Kidney (tissue), 14 donors: ENCODE data around the gene TREML2. TPM values are rescaled to one million over a fixed set of nuclear protein-coding genes. Genes with fewer than 3 reads are reported as not detected.
A peak's percentile ranks its signal among the peaks of the same experiment; 100 is the strongest.

Experiments
- DNase-seq, 5 donors: peaks; one replicate each; pipeline ENCODE4 v3.0.0-alpha.2; 2013 to 2020
- FAIRE-seq: peaks from 2 replicates; lab custom pipeline; 2012; peaks lifted over from hg19 to GRCh38; lab: Jason Lieb, UNC
- H3K27ac ChIP-seq, 2 donors: one replicate each; pipeline ENCODE4 v1.7.0; 2013; ENCODE audit warnings: low read depth in 2 of 2, low read length in 2 of 2, inconsistent platforms in 1 of 2
- H3K27me3 ChIP-seq: one replicate; pipeline ENCODE4 v1.7.1; 2013; ENCODE audit warnings: low read length, inconsistent platforms; ENCODE audit not compliant: control insufficient read depth, insufficient read depth
- H3K36me3 ChIP-seq, 3 donors: one replicate each; pipeline versions ENCODE4 v1.7.0 to v1.7.1; 2013; ENCODE audit warnings: low read length in 3 of 3, control low read depth in 1 of 3, inconsistent platforms in 1 of 3; ENCODE audit not compliant: insufficient read depth in 3 of 3, control insufficient read depth in 2 of 3
- H3K4me1 ChIP-seq, 3 donors: one replicate each; pipeline versions ENCODE4 v1.7.0 to v1.7.1; 2013; ENCODE audit warnings: low read length in 3 of 3, inconsistent platforms in 1 of 3, low read depth in 1 of 3; ENCODE audit not compliant: control insufficient read depth in 2 of 3, insufficient read depth in 2 of 3
- H3K4me3 ChIP-seq, 3 donors: one replicate each; pipeline versions ENCODE4 v1.7.0 to v1.8.1; 2013; ENCODE audit warnings: low read length in 3 of 3, control low read depth in 1 of 3, inconsistent platforms in 1 of 3
- H3K9ac ChIP-seq, 3 donors: one replicate each; pipeline versions ENCODE4 v1.7.0 to v1.7.1; 2013; ENCODE audit warnings: low read length in 3 of 3, control low read depth in 1 of 3, inconsistent platforms in 1 of 3
- H3K9me3 ChIP-seq, 3 donors: one replicate each; pipeline versions ENCODE4 v1.7.0 to v1.7.1; 2013; ENCODE audit warnings: low read length in 3 of 3, control low read depth in 1 of 3, inconsistent platforms in 1 of 3; ENCODE audit not compliant: control insufficient read depth in 2 of 3, insufficient read depth in 1 of 3
- intact Hi-C: fragments of 100-400 bp; cut with DNase I; formaldehyde crosslinking; loops from one replicate; pipeline ENCODE4 v1.11.1; 2022
- polyA plus RNA-seq: library from polyadenylated mRNA; stranded (reverse); fragments of 350-450 nt; fragmentation: Illumina TruSeq; extraction: RNeasy Lipid Tissue Mini Kit (QIAGEN cat#74804); gene quantifications from one replicate; pipeline ENCODE4 v1.2.3, GENCODE V29; 2014; ENCODE audit warnings: low read depth, low replicate concordance; ENCODE audit not compliant: insufficient read depth
- total RNA-seq: library from RNA; stranded (reverse); fragmentation: NEBNext Ultra II Directional; extraction: Animal tissue kit (Norgen Biotek cat#: 25700); gene quantifications from one replicate; pipeline ENCODE4 v1.2.1, GENCODE V29; 2021
- TF ChIP-seq, protein P1 (sequence below): IDR thresholded peaks from 3 replicates; pipeline ENCODE4 v1.5.1; 2012; ENCODE audit warnings: mild to moderate bottlenecking, moderate library complexity, borderline replicate concordance; ENCODE audit not compliant: insufficient read depth; ENCODE audit errors: extremely low read depth
- donor health status: control.
- donor health status: control.
- donor health status: control.
- donor health status: control.
- donor health status: control.
- donor health status: DM: yes; HTN: yes; CAD: no.
- donor health status: Normal renal cell carcinoma (clear cell type).

TREML2 gene
- total and polyA plus RNA-seq, 2 donors from 2014 or later = 0.41 TPM; not detected in 1

DNA sequence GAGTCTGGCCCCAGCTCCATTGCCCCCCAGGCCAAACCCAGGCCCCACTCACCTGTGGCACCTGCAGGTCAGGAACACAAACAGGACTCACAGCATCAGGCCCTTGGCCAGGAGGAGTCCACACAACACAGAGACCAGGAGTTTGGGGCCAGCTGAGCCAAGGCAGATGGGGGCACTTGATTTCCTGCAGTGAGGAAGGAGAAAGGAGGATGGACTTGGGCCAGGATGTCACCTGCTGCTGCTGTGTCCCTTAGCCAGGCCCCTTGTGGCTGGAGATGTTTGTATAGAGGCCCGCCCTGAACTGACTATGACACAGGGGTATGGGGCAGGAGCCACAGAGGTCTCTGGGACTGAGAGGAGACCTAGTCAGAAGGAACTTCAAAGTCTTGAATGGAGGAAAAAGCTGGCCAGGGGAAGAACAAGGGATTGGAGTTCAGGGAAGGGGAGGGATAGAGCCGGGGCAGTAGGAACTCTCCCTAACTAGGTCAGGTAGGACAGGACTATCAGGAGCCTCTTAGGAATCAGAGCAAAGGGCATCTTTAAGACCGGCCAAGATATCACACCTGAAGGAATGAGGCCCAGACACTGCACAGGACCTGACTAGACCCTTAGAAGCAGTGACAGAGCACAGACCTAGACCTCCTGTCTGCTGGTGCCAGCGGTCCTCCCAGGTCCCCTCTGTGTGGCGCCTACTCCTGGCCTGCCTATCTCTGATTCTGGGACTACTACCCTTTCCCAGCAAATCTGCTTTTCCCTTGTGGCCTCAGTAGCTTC is 8.8 kb upstream of the TREML2 start:
- peaks cover 0 to 3% (median 2%) of the 10 kb centered on the region in 3 donors for H3K9me3 ChIP-seq
- H3K27me3 ChIP-seq = no peaks in the 10 kb centered on the region
- TF ChIP-seq, protein P1, sequence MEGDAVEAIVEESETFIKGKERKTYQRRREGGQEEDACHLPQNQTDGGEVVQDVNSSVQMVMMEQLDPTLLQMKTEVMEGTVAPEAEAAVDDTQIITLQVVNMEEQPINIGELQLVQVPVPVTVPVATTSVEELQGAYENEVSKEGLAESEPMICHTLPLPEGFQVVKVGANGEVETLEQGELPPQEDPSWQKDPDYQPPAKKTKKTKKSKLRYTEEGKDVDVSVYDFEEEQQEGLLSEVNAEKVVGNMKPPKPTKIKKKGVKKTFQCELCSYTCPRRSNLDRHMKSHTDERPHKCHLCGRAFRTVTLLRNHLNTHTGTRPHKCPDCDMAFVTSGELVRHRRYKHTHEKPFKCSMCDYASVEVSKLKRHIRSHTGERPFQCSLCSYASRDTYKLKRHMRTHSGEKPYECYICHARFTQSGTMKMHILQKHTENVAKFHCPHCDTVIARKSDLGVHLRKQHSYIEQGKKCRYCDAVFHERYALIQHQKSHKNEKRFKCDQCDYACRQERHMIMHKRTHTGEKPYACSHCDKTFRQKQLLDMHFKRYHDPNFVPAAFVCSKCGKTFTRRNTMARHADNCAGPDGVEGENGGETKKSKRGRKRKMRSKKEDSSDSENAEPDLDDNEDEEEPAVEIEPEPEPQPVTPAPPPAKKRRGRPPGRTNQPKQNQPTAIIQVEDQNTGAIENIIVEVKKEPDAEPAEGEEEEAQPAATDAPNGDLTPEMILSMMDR = no peak
- no peaks in the 10 kb centered on the region for H3K4me1 ChIP-seq
- no peaks in the 10 kb centered on the region for H3K36me3 ChIP-seq
- FAIRE-seq (no peak), DNase-seq (peak in 1 of 5 donors; percentile 6)
- no peak overlapping the region for H3K9ac ChIP-seq
- no peak overlapping the region for H3K27ac ChIP-seq
- no peak overlapping the region for H3K4me3 ChIP-seq
- intact Hi-C loops = no loop called here

DNA sequence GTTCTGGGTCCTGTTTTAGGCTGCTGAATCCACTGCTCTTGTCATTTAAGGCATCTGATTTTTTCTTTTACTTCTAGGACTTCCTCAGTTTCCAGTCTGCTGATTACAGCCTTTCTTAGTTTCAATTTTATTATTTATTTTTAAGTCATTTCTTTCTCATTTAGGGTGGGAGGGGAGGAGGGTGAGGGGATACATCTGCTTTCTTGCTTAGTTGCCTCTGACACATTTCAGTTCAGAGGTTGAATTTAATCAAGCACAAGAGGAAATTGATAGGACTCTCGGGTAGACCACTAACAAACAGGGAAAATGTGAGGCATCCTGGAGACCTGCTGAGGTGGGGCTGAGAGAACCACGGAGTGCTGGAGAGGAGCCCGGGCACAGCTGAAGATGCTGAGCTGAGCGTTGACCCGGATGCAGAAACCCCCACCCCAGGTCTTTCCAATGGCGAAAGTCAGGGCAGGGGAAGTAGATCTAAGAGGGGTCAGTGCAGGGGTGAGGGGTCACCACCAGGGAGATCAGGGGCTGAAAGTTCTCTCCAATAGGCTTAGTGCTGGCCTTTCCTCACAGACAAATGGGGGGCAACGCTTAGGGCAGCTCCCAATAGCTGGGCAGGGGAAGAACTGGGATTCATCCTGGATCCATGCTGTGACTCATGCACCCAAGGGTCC is 7.6 kb upstream of the TREML2 start:
- intact Hi-C loops = no loop called here
- Histone ChIP-seq H3K27me3 (no peaks in the 10 kb centered on the region), H3K27ac (no peak overlapping the region), H3K4me3 (no peak overlapping the region), H3K9me3 (no peaks in the 10 kb centered on the region), H3K36me3 (no peaks in the 10 kb centered on the region), H3K9ac (no peak overlapping the region), H3K4me1 (no peaks in the 10 kb centered on the region)
- FAIRE-seq (no peak), DNase-seq (peak in 2 of 5 donors; percentile 6 to 7)
- TF ChIP-seq, protein P1 = no peak

DNA sequence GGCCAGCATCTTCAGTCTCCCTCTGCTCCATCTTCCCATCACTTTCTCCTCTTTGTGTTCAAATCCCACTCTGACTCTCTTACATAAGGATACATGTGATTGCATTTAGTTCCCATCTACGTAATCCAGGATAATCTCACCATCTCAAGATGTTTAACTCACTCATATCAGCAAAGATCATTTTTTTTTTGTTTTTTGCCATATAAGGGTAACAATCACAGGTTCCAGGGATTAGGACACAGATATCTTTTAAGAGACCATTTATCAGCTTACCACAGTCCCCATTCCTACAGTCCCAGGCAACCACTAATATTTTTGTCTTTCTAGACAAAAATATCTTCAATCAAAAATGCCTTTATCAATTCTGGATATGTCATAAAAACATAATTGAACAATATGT is 3.2 kb upstream of the TREML2 start:
- Histone ChIP-seq H3K4me1 (no peaks in the 10 kb centered on the region), H3K27ac (no peak overlapping the region), H3K4me3 (no peak overlapping the region), H3K27me3 (no peaks in the 10 kb centered on the region), H3K9me3 (no peaks in the 10 kb centered on the region), H3K36me3 (no peaks in the 10 kb centered on the region), H3K9ac (no peak overlapping the region)
- no peak for DNase-seq
- intact Hi-C loops = no loop called here
- TF ChIP-seq, protein P1 = no peak
- no peak for FAIRE-seq
